ENCODE measurements around the gene FAM171A1. TPM values are rescaled to one million over a fixed set of nuclear protein-coding genes. Genes with fewer than 3 reads are reported as not detected.

The FAM171A1 gene
- polyA plus RNA-seq, 1 of the 3 experiments (the other 2 are of a cell fraction), result 26.3 TPM

GRCh38 chr10:15290671-15291070 lies 80.4 kb downstream of the FAM171A1 start (continued):
- TF ChIP-seq, protein P1, sequence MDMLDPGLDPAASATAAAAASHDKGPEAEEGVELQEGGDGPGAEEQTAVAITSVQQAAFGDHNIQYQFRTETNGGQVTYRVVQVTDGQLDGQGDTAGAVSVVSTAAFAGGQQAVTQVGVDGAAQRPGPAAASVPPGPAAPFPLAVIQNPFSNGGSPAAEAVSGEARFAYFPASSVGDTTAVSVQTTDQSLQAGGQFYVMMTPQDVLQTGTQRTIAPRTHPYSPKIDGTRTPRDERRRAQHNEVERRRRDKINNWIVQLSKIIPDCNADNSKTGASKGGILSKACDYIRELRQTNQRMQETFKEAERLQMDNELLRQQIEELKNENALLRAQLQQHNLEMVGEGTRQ (IDR thresholded peaks at IDR 0.05; ENCODE audit: borderline replicate concordance, low read depth, low read length), result no peak

DNA sequence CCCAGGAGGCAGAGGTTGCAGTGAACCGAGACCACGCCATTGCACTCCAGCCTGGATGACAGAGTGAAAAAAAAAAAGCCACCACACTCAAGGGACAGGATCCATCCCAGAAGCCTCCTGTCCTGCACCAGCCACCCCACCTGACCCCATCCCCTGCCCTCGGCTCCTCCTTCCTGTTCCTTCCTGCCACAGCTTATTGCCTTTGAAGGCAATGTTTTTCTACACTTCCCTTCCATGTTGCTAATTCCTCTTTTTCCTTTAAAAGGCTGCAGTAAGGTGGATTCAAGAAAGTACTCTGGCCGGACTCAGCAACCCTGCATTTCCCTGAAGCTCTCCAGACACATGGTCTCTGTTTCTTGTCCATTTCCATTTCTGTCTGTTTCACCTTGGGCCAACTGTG lies 80.9 kb downstream of the FAM171A1 start:
- H3K4me3 ChIP-seq (ENCODE audit: low read depth in 2 of 2, low read length in 1 of 2), result no peak overlapping the region
- no peak overlapping the region for H3K4me2 ChIP-seq
- no peaks in the 10 kb centered on the region for H4K20me1 ChIP-seq (ENCODE audit: insufficient read depth)
- H3K9me3 ChIP-seq, result no peaks in the 10 kb centered on the region
- peaks cover 14 to 16% of the 10 kb centered on the region in 2 experiments; a peak in 3 of 4 replicates for H3K4me1 ChIP-seq (ENCODE audit: control insufficient read depth in 1 of 2, insufficient read depth in 2 of 2, low read depth in 1 of 2, low read length in 1 of 2)
- ChIA-PET CTCF (interaction anchor here (0.8 to 1.0 kb wide), 2 partner anchors 8 to 54 kb away, joined by 3 read pairs; no protein-coding TSS in a partner anchor), POLR2A (no interaction called here)
- 95% methylated on average over 4 of the region's 4 CpGs for WGBS (ENCODE audit: low lambda C conversion rate)
- H3K79me2 ChIP-seq (ENCODE audit: insufficient read depth), result no peaks in the 10 kb centered on the region
- no peak overlapping the region for H3K27ac ChIP-seq (ENCODE audit: low read depth in 2 of 2, low read length in 1 of 2)
- H3K27me3 ChIP-seq (ENCODE audit: insufficient read depth), result no peaks in the 10 kb centered on the region
- H2AFZ ChIP-seq (ENCODE audit: low read depth), result no peak overlapping the region
- H3F3A ChIP-seq (replicated peaks; ENCODE audit: insufficient read depth), result peaks cover 3% of the 10 kb centered on the region
- H3K9ac ChIP-seq, result no peak overlapping the region
- DNase-seq, result no peak
- TF ChIP-seq POLR2AphosphoS5 (IDR thresholded peaks at IDR 0.05; ENCODE audit: low read depth, low read length), result no peak
- no peak for TF ChIP-seq MEF2A (IDR thresholded peaks at IDR 0.05; ENCODE audit: borderline replicate concordance, low read depth)
- TF ChIP-seq, protein P2, sequence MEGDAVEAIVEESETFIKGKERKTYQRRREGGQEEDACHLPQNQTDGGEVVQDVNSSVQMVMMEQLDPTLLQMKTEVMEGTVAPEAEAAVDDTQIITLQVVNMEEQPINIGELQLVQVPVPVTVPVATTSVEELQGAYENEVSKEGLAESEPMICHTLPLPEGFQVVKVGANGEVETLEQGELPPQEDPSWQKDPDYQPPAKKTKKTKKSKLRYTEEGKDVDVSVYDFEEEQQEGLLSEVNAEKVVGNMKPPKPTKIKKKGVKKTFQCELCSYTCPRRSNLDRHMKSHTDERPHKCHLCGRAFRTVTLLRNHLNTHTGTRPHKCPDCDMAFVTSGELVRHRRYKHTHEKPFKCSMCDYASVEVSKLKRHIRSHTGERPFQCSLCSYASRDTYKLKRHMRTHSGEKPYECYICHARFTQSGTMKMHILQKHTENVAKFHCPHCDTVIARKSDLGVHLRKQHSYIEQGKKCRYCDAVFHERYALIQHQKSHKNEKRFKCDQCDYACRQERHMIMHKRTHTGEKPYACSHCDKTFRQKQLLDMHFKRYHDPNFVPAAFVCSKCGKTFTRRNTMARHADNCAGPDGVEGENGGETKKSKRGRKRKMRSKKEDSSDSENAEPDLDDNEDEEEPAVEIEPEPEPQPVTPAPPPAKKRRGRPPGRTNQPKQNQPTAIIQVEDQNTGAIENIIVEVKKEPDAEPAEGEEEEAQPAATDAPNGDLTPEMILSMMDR (IDR thresholded peaks at IDR 0.05), result no peak
- no peak for TF ChIP-seq GATA2 (CRISPR knock-in tag; IDR thresholded peaks at IDR 0.05)
- no peak for TF ChIP-seq SIN3A (IDR thresholded peaks at IDR 0.05; ENCODE audit: borderline replicate concordance, low read depth, low read length)
- TF ChIP-seq NFIC (IDR thresholded peaks at IDR 0.05; ENCODE audit: borderline replicate concordance), result no peak
- no peak for TF ChIP-seq TCF12 (IDR thresholded peaks at IDR 0.05)
- TF ChIP-seq, protein P1 (IDR thresholded peaks at IDR 0.05; ENCODE audit: borderline replicate concordance, low read depth, low read length), result no peak
- no peak for TF ChIP-seq RXRA (IDR thresholded peaks at IDR 0.05; ENCODE audit: borderline replicate concordance, low read depth)
- no peak for TF ChIP-seq RAD21 (IDR thresholded peaks at IDR 0.05; ENCODE audit: low read length)
- TF ChIP-seq YY1 (IDR thresholded peaks at IDR 0.05; ENCODE audit: low read depth), result no peak
- no peak for TF ChIP-seq FOXM1 (IDR thresholded peaks at IDR 0.05; ENCODE audit: low read depth)
- TF ChIP-seq SMC3 (IDR thresholded peaks at IDR 0.05; ENCODE audit: low read depth, low read length), result no peak
- no peak for TF ChIP-seq IRF3 (IDR thresholded peaks at IDR 0.05; ENCODE audit: low read depth, low read length)
- TF ChIP-seq RFX5 (IDR thresholded peaks at IDR 0.05; ENCODE audit: low read length), result no peak
- TF ChIP-seq, protein P3, sequence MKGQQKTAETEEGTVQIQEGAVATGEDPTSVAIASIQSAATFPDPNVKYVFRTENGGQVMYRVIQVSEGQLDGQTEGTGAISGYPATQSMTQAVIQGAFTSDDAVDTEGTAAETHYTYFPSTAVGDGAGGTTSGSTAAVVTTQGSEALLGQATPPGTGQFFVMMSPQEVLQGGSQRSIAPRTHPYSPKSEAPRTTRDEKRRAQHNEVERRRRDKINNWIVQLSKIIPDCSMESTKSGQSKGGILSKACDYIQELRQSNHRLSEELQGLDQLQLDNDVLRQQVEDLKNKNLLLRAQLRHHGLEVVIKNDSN (IDR thresholded peaks at IDR 0.05; ENCODE audit: borderline replicate concordance, low read depth), result no peak
- TF ChIP-seq JUND (IDR thresholded peaks at IDR 0.05), result no peak
- no peak for TF ChIP-seq FOSL2 (IDR thresholded peaks at IDR 0.05; ENCODE audit: borderline replicate concordance, low read depth)
- TF ChIP-seq MXI1 (IDR thresholded peaks at IDR 0.05; ENCODE audit: low read depth, low read length), result no peak
- no peak for TF ChIP-seq REST (IDR thresholded peaks at IDR 0.05; ENCODE audit: low read depth, low read length)
- H3K9me2 ChIP-seq, result no peaks in the 10 kb centered on the region
- no peaks in the 10 kb centered on the region for H3K36me3 ChIP-seq (replicated peaks in 1 of 2; ENCODE audit: control insufficient read depth in 1 of 2, insufficient read depth in 2 of 2, low read length in 1 of 2)
